Panc1 (cell line): Measurements from ENCODE around the gene COL6A3.

Source experiments
- POLR2AphosphoS5 ChIP-seq: IDR thresholded peaks from 2 replicates; pipeline ENCODE4 v1.6.1; 2012; ENCODE audit warnings: mild to moderate bottlenecking, low read depth, low read length, moderate library complexity
- TCF7L2 ChIP-seq: IDR thresholded peaks from 2 replicates; pipeline ENCODE4 v1.6.1; 2011; ENCODE audit warnings: mild to moderate bottlenecking, low read depth, low read length, inconsistent platforms
- TF ChIP-seq, protein P1 (sequence below): fragments of 450-650 bp; IDR thresholded peaks from 2 replicates; pipeline ENCODE4 v1.5.1; 2017; ENCODE audit warnings: mild to moderate bottlenecking

DNA sequence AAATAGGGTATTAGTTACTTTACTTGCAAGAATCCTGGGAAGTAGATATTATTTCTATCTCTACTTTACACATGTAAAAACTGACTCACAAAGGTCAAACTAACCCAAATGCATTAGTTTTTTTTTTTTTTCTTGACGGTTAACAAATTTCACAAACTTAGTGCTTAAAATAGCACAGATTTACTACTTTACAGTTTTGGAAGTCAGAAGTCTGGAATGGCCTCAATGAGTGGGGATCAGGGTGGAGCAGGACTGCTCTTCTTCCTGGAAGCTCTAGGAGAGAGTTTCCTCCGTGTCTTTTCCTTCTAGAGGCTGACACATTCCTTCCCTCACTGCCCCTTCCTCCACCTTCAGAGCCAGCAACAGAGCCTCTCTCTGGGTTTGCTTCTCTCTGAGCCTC, 117.2 kb downstream of the COL6A3 start:
- TF ChIP-seq, protein P1, sequence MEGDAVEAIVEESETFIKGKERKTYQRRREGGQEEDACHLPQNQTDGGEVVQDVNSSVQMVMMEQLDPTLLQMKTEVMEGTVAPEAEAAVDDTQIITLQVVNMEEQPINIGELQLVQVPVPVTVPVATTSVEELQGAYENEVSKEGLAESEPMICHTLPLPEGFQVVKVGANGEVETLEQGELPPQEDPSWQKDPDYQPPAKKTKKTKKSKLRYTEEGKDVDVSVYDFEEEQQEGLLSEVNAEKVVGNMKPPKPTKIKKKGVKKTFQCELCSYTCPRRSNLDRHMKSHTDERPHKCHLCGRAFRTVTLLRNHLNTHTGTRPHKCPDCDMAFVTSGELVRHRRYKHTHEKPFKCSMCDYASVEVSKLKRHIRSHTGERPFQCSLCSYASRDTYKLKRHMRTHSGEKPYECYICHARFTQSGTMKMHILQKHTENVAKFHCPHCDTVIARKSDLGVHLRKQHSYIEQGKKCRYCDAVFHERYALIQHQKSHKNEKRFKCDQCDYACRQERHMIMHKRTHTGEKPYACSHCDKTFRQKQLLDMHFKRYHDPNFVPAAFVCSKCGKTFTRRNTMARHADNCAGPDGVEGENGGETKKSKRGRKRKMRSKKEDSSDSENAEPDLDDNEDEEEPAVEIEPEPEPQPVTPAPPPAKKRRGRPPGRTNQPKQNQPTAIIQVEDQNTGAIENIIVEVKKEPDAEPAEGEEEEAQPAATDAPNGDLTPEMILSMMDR = no peak
- TF ChIP-seq POLR2AphosphoS5 (no peak), TCF7L2 (no peak)
